ENCODE measurements around the gene TMEM221. TPM values are rescaled to one million over a fixed set of nuclear protein-coding genes. Genes with fewer than 3 reads are reported as not detected.

Gene TMEM221
- total and polyA plus RNA-seq, 9 of the 15 experiments (the other 6 are each of a cell fraction or from before 2014, with no cell fraction given): 0.06 to 0.35 TPM; not detected in 7

DNA sequence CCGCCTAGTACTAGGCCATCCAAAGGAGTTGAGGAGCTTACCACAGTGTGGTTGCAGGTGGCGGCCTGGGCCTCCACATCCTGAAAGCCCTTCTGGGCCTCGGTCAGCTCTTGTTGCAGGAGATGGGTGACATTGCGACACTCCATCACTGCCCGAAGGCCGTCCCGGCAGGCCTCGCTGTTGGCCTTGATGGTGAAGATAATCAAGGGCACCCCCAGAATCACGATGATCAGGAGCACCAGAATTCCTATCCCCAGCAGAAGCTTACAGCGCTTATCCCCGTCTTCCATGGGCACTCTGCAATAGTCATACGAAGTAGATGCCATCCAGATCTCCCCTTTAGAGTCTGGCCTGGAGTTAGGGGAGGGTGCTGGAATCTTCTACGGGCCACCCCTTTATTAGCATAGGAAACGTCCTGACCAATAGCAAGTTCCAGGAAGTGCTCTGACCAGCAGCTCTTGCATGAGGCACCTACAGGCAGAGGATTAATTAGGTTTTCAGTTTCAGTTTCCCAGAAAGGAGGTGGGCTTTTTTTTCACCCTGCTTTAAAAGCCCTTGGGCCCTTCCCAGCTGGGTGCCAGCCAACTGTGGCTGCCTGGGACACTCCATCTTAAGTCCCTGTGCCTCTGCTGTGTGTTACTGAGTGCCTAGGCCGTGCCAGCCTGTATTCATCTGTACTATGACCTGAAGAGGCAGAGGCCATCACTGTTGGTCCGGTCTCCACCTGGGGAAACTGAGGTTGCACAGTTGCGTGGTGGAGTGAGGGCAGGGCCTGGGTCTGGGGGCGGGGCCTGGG is 43.0 kb downstream of the TMEM221 start, which contains the start of gene BST2 (continued):
- TF ChIP-seq FOXA1 (IDR thresholded peaks at IDR 0.05; ENCODE audit: borderline replicate concordance) (no peak), THRA (IDR thresholded peaks at IDR 0.05) (no peak), NCOA1 (IDR thresholded peaks at IDR 0.05; ENCODE audit: low read depth) (no peak), NR2C2 (CRISPR knock-in tag; IDR thresholded peaks at IDR 0.05) (0 out of 2 replicates have a peak, but pooled peaks have one; percentile 24), NR2C2 (tag; IDR thresholded peaks at IDR 0.05) (0 out of 2 replicates have a peak, but pooled peaks have one; percentile 39), ZNF77 (CRISPR knock-in tag; IDR thresholded peaks at IDR 0.05) (no peak), PHF8 (IDR thresholded peaks at IDR 0.05; ENCODE audit: borderline replicate concordance, low read length) (peak; percentile 61; the same call in 1 of the 2 replicates), ZNF445 (CRISPR knock-in tag; IDR thresholded peaks at IDR 0.05; ENCODE audit: low read depth) (no peak), BRCA1 (IDR thresholded peaks at IDR 0.05) (no peak), BRCA1 (CRISPR knock-in tag; IDR thresholded peaks at IDR 0.05) (no peak), TAF1 (IDR thresholded peaks at IDR 0.05; ENCODE audit: control insufficient read depth, extremely low read depth, insufficient read depth, low read length, severe bottlenecking) (peak; percentile 30), REST (IDR thresholded peaks at IDR 0.05; ENCODE audit: borderline replicate concordance) (no peak), REST (CRISPR knock-in tag; IDR thresholded peaks at IDR 0.05; ENCODE audit: low read depth) (no peak), ZNF197 (CRISPR knock-in tag; IDR thresholded peaks at IDR 0.05; ENCODE audit: low read depth) (no peak), ZBTB17 (CRISPR knock-in tag; IDR thresholded peaks at IDR 0.05) (peak; percentile 70; the same call in 1 of the 2 replicates), FOXM1 (IDR thresholded peaks at IDR 0.05; ENCODE audit: low read depth) (no peak), FOXM1 (CRISPR knock-in tag; IDR thresholded peaks at IDR 0.05; ENCODE audit: low read depth) (no peak), MEF2D (tag; conservative IDR thresholded peaks at IDR 0.05; ENCODE audit: low read depth) (no peak), ZNF79 (CRISPR knock-in tag; IDR thresholded peaks at IDR 0.05; ENCODE audit: low read depth) (no peak), ZNF232 (CRISPR knock-in tag; IDR thresholded peaks at IDR 0.05) (no peak)

All from K562 (cell line).